ENCODE measurements around the gene WAS.

- TF ChIP-seq CTCF (conservative IDR thresholded peaks at IDR 0.05; ENCODE audit: low read depth in 2 of 2) (no peak), STAT1 (IDR thresholded peaks at IDR 0.05; ENCODE audit: unreplicated experiment) (no peak), EZH2 (IDR thresholded peaks at IDR 0.05; ENCODE audit: low read depth, unreplicated experiment) (no peak), ZNF462 (CRISPR knock-in tag; IDR thresholded peaks at IDR 0.05) (no peak)
These were observed 11.9 kb downstream of the WAS start for GRCh38 chrX:48695534-48695896.
